Tibial nerve (tissue), 4 donors: ENCODE measurements around the gene MAML2.

Experiments
- EP300 ChIP-seq, 2 donors: sonication (generic); formaldehyde crosslinking; IDR thresholded peaks; one replicate each; pipeline ENCODE4 v1.6.1; 2017; ENCODE audit warnings: antibody characterized with exemption in 2 of 2, mild to moderate bottlenecking in 1 of 2
- TF ChIP-seq, protein P1 (sequence below), 5 experiments: fragments of 200-600 bp in 3 of 5; fragments of 450-650 bp in 2 of 5; sonication (generic) in 3 of 5; IDR thresholded peaks; one replicate each; pipeline ENCODE4 v1.5.1; 2016 to 2019; ENCODE audit warnings: antibody characterized with exemption in 5 of 5, mild to moderate bottlenecking in 3 of 5, moderate library complexity in 2 of 5

GRCh38 chr11:96238563-96239135 is 104.3 kb downstream of the MAML2 start:
- TF ChIP-seq, protein P1, sequence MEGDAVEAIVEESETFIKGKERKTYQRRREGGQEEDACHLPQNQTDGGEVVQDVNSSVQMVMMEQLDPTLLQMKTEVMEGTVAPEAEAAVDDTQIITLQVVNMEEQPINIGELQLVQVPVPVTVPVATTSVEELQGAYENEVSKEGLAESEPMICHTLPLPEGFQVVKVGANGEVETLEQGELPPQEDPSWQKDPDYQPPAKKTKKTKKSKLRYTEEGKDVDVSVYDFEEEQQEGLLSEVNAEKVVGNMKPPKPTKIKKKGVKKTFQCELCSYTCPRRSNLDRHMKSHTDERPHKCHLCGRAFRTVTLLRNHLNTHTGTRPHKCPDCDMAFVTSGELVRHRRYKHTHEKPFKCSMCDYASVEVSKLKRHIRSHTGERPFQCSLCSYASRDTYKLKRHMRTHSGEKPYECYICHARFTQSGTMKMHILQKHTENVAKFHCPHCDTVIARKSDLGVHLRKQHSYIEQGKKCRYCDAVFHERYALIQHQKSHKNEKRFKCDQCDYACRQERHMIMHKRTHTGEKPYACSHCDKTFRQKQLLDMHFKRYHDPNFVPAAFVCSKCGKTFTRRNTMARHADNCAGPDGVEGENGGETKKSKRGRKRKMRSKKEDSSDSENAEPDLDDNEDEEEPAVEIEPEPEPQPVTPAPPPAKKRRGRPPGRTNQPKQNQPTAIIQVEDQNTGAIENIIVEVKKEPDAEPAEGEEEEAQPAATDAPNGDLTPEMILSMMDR (IDR thresholded peaks at IDR 0.05), result no peak
- no peak for TF ChIP-seq EP300 (IDR thresholded peaks at IDR 0.05)
